OCI-LY7 (cell line): ENCODE data around the gene FERMT3. TPM values are rescaled to one million over a fixed set of nuclear protein-coding genes. Genes with fewer than 3 reads are reported as not detected.
A peak's percentile ranks its signal among the peaks of the same experiment; 100 is the strongest.

Experiments used
- BruUV-seq: library from RNA; stranded (reverse); fragments of 400-500 nt; replicated peaks from 2 replicates; lab custom pipeline; 2021; lab: Mats Ljungman, UMichigan
- CTCF ChIA-PET: fragments of 300-600 bp; sonication (Branson Sonifier 250); formaldehyde crosslinking; loops from one replicate; lab custom pipeline; 2022; ENCODE audit warnings: antibody characterized with exemption; ENCODE audit not compliant: unreplicated experiment; lab: Charles Lee
- POLR2A ChIA-PET: fragments of 300-600 bp; sonication (Branson Sonifier 250); formaldehyde crosslinking; loops from one replicate; lab custom pipeline; 2022; ENCODE audit warnings: antibody characterized with exemption; lab: Charles Lee
- DNase-seq: peaks from one replicate; pipeline ENCODE4 v3.0.0-alpha.2; 2015; ENCODE audit warnings: low spot score
- H2AFZ ChIP-seq: fragments of 200-600 bp; sonication (generic), shearing (Covaris generic); 2 replicates; pipeline ENCODE4 v1.6.1; 2014; ENCODE audit warnings: mild to moderate bottlenecking, antibody characterized with exemption, low read length, moderate library complexity
- H3K27ac ChIP-seq: fragments of 200-600 bp; sonication (generic); 2 replicates; pipeline ENCODE4 v1.5.1; 2014; ENCODE audit warnings: mixed run types, low read depth, mild to moderate bottlenecking, moderate library complexity, low read length, inconsistent platforms; ENCODE audit not compliant: poor library complexity, severe bottlenecking
- H3K36me3 ChIP-seq: fragments of 200-600 bp; sonication (generic); 2 replicates; pipeline ENCODE4 v1.6.1; 2014; ENCODE audit warnings: mild to moderate bottlenecking, antibody characterized with exemption, low read length, moderate library complexity, mixed read lengths; ENCODE audit not compliant: insufficient read depth
- H3K4me1 ChIP-seq: fragments of 200-600 bp; sonication (generic); 2 replicates; pipeline ENCODE4 v1.5.1; 2014; ENCODE audit warnings: mild to moderate bottlenecking, low read length; ENCODE audit not compliant: insufficient read depth, poor library complexity, severe bottlenecking
- H3K4me2 ChIP-seq: fragments of 200-600 bp; sonication (generic); 2 replicates; pipeline ENCODE4 v1.6.1; 2014; ENCODE audit warnings: mild to moderate bottlenecking, low read length
- H3K4me3 ChIP-seq: fragments of 200-600 bp; sonication (generic); 2 replicates; pipeline ENCODE4 v1.5.1; 2014; ENCODE audit warnings: mild to moderate bottlenecking, low read depth, low read length; ENCODE audit not compliant: poor library complexity, severe bottlenecking
- H3K79me2 ChIP-seq: fragments of 200-600 bp; sonication (generic); 2 replicates; pipeline ENCODE4 v1.6.1; 2016; ENCODE audit warnings: low read depth, mild to moderate bottlenecking, low read length, moderate library complexity, mixed read lengths; ENCODE audit not compliant: insufficient read depth
- H3K9me2 ChIP-seq: fragments of 200-600 bp; sonication (generic); 2 replicates; pipeline ENCODE4 v1.6.1; 2016; ENCODE audit warnings: mild to moderate bottlenecking, low read length, mixed read lengths; ENCODE audit not compliant: insufficient read depth
- H3K9me3 ChIP-seq: fragments of 200-600 bp; sonication (generic); 2 replicates; pipeline ENCODE4 v1.6.1; 2014; ENCODE audit warnings: mild to moderate bottlenecking, mixed run types, low read length, mixed read lengths
- H4K20me1 ChIP-seq: fragments of 200-600 bp; sonication (generic); 2 replicates; pipeline ENCODE4 v1.6.1; 2014; ENCODE audit warnings: mild to moderate bottlenecking, antibody characterized with exemption, low read length, moderate library complexity, mixed read lengths; ENCODE audit not compliant: insufficient read depth
- CTCF ChIP-seq: fragments of 200-600 bp; sonication (generic); conservative IDR thresholded peaks from 2 replicates; pipeline ENCODE4 v1.5.1; 2014; ENCODE audit warnings: mild to moderate bottlenecking, antibody characterized with exemption, low read length, moderate library complexity, mixed read lengths
- EZH2phosphoT487 ChIP-seq: fragments of 200-600 bp; sonication (generic); IDR thresholded peaks from 2 replicates; pipeline ENCODE4 v1.6.1; 2018; ENCODE audit warnings: low read depth, borderline replicate concordance, mild to moderate bottlenecking, mixed run types, antibody characterized with exemption, low read length, moderate library complexity, mixed read lengths
- intact Hi-C: fragments of 100-400 bp; cut with micrococcal nuclease; formaldehyde crosslinking; loops from one replicate; pipeline ENCODE4 v1.10.0; 2022; ENCODE audit not compliant: unreplicated experiment
- total RNA-seq, 2 experiments: library from RNA; depleted of rRNA in 1 of 2; stranded (reverse); fragments of >200 nt in 1 of 2; shearing (Covaris generic) in 1 of 2; gene quantifications; 2 replicates each; pipeline ENCODE4 v1.2.3, GENCODE V29; 2014 to 2022

Gene FERMT3
- total RNA-seq, 2 experiments from 2014 or later, result 120 to 201 TPM

GRCh38 chr11:64204464-64204989 is 2.0 kb upstream of the FERMT3 start:
- ChIA-PET CTCF (interaction anchor here (1.0 to 2.6 kb wide), 5 partner anchors 17 to 100 kb away, joined by 3 to 14 read pairs (median 4); no protein-coding TSS in a partner anchor), POLR2A (interaction anchor here (0.6 to 5.1 kb wide), 7 partner anchors 13 to 67 kb away, joined by 3 to 29 read pairs (median 6); partner anchors contain the start of genes FKBP2, NUDT22, STIP1 and TRPT1)
- peak; percentile 90 for TF ChIP-seq CTCF
- no peak for TF ChIP-seq EZH2phosphoT487
- intact Hi-C loops, result loop anchor here (1.0 to 5.0 kb wide), 3 partner anchors 65 to 100 kb away; partner anchors contain the start of gene GPR137
- peak overlapping the region; percentile 96 for H3K27ac ChIP-seq
- no peak overlapping the region for H3K4me3 ChIP-seq
- no TSS peak for BruUV-seq
- H4K20me1 ChIP-seq, result no peaks in the 10 kb centered on the region
- H3K4me2 ChIP-seq, result peak overlapping the region; percentile 22; the same call in 1 of the 2 replicates
- peak; percentile 85 for DNase-seq
- no peak overlapping the region for H2AFZ ChIP-seq
- H3K9me2 ChIP-seq, result no peaks in the 10 kb centered on the region
- peaks cover 86% of the 10 kb centered on the region for H3K36me3 ChIP-seq
- no peaks in the 10 kb centered on the region for H3K9me3 ChIP-seq
- peaks cover 17% of the 10 kb centered on the region; the same call in 1 of the 2 replicates for H3K79me2 ChIP-seq
- H3K4me1 ChIP-seq, result peaks cover 35% of the 10 kb centered on the region

DNA sequence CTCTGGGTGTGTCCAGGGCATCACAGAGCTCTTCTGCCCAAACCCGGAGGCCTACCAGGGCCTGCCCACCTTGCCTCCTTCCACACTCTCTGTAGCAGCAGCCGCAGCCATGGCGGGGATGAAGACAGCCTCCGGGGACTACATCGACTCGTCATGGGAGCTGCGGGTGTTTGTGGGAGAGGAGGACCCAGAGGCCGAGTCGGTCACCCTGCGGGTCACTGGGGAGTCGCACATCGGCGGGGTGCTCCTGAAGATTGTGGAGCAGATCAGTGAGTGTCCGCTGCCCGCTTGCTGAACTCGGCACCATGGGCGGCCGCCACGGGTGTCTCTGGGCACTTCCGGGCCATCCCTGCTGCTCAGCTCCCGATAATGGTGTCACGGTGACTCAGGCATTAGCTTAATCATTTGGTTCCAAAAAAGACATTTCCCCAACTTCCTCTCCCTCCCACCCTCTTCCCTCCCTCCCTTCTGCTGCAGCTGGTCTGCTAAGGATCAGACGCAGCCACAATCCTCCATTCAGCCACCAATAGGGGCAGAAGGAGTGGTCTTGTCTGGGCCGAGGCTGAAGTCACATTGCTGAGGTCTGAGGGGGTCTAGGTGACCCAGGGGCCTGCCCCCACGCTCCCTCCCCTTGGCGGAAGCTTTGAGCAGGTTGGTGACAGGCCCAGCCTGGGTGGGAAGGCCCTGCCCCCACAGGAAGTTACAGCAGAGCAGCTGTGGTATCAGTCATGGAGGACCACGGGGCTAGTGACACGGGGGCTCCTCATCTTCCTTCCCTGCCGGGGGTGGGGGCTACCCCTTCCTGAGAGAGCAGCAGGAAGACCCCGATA is 950 bp downstream of the FERMT3 start:
- TF ChIP-seq CTCF, result no peak
- TF ChIP-seq EZH2phosphoT487, result no peak
- Histone ChIP-seq H3K27ac (peak overlapping the region; percentile 96), H3K9me3 (no peaks in the 10 kb centered on the region), H3K4me1 (peaks cover 35% of the 10 kb centered on the region), H3K4me3 (peak overlapping the region; percentile 80), H3K4me2 (peak overlapping the region; percentile 92), H3K36me3 (peaks cover 86% of the 10 kb centered on the region), H3K79me2 (peaks cover 17% of the 10 kb centered on the region; the same call in 1 of the 2 replicates), H4K20me1 (no peaks in the 10 kb centered on the region), H2AFZ (no peak overlapping the region), H3K9me2 (no peaks in the 10 kb centered on the region)
- BruUV-seq, result TSS peak; percentile 92
- POLR2A ChIA-PET, result interaction anchor here (0.6 to 5.1 kb wide), 18 partner anchors 7 to 1407 kb away, joined by 3 to 29 read pairs (median 4); partner anchors contain the start of genes BAD, FKBP2, NUDT22 and STIP1
- CTCF ChIA-PET, result interaction anchor here (0.6 to 2.5 kb wide), 5 partner anchors 19 to 241 kb away, joined by 3 to 9 read pairs (median 3); partner anchors contain the start of genes NUDT22, PRDX5, TRMT112 and TRPT1
- intact Hi-C loops, result loop anchor here (1.0 to 2.0 kb wide), 3 partner anchors 19 to 33 kb away; partner anchors contain the start of genes FKBP2, NUDT22 and TRPT1
- DNase-seq, result peak; percentile 90
